Gastroesophageal sphincter (tissue), 3 donors: ENCODE measurements around the gene GXYLT2.

Experiments
- CTCF ChIP-seq, 4 experiments: fragments of 200-600 bp in 2 of 4; fragments of 450-650 bp in 2 of 4; sonication (generic) in 1 of 4; IDR thresholded peaks; one replicate each; pipeline ENCODE4 v1.5.1; 2017 to 2019; ENCODE audit warnings: antibody characterized with exemption in 4 of 4, mild to moderate bottlenecking in 2 of 4, moderate library complexity in 2 of 4
- EP300 ChIP-seq: sonication (generic); formaldehyde crosslinking; IDR thresholded peaks from one replicate; pipeline ENCODE4 v1.6.1; 2017; ENCODE audit warnings: antibody characterized with exemption, mild to moderate bottlenecking
- POLR2AphosphoS5 ChIP-seq: sonication (generic); formaldehyde crosslinking; IDR thresholded peaks from one replicate; pipeline ENCODE4 v1.6.1; 2017; ENCODE audit warnings: antibody characterized with exemption

- no peak for TF ChIP-seq CTCF (IDR thresholded peaks at IDR 0.05)
- no peak for TF ChIP-seq POLR2AphosphoS5
- no peak for TF ChIP-seq EP300
Observed at GRCh38 chr3:73009008-73009407, 121.2 kb downstream of the GXYLT2 start.
